ENCODE measurements around the gene TIMM10.

DNA sequence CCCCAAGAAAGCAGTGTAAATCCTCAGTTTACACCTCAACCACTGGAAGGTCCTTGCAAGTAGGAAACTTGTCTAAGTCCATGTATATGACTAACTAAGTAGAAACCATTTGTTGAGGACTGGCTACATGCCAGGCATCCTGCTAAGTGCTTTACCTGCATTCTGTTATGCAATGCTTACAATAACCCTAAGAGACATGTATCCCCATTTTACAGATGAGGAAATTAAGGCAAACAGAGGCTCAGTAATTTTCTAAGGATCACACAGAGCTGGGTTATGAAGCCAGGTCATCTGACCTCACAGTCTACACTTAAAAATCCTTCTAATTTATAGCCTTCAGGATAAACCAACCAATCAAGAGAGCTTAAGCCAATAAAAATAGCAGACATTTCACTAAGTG, 1.5 kb downstream of the TIMM10 start:
- TF ChIP-seq, protein P1, sequence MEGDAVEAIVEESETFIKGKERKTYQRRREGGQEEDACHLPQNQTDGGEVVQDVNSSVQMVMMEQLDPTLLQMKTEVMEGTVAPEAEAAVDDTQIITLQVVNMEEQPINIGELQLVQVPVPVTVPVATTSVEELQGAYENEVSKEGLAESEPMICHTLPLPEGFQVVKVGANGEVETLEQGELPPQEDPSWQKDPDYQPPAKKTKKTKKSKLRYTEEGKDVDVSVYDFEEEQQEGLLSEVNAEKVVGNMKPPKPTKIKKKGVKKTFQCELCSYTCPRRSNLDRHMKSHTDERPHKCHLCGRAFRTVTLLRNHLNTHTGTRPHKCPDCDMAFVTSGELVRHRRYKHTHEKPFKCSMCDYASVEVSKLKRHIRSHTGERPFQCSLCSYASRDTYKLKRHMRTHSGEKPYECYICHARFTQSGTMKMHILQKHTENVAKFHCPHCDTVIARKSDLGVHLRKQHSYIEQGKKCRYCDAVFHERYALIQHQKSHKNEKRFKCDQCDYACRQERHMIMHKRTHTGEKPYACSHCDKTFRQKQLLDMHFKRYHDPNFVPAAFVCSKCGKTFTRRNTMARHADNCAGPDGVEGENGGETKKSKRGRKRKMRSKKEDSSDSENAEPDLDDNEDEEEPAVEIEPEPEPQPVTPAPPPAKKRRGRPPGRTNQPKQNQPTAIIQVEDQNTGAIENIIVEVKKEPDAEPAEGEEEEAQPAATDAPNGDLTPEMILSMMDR (IDR thresholded peaks at IDR 0.05), result no peak
- TF ChIP-seq POLR2A (IDR thresholded peaks at IDR 0.05), result no peak
